CD4-positive, alpha-beta memory T cell (primary cell): ENCODE measurements around the gene SLC25A26. TPM values are rescaled to one million over a fixed set of nuclear protein-coding genes. Genes with fewer than 3 reads are reported as not detected.

Experiments
- CTCF ChIA-PET: fragments of 350-600 bp; sonication (Branson Sonifier 250); formaldehyde crosslinking; loops from one replicate; lab custom pipeline; 2021; ENCODE audit warnings: inconsistent platforms; ENCODE audit not compliant: partially characterized antibody; lab: Charles Lee
- POLR2A ChIA-PET: fragments of 350-600 bp; sonication (Branson Sonifier 250); formaldehyde crosslinking; loops from one replicate; lab custom pipeline; 2021; ENCODE audit not compliant: partially characterized antibody; lab: Charles Lee
- DNase-seq, 5 donors: peaks; one replicate each; pipeline versions ENCODE4 v3.0.0 to v3.0.0-alpha.2; 2020 to 2022; ENCODE audit warnings: mixed read lengths in 1 of 5
- H3K27ac ChIP-seq: one replicate; pipeline ENCODE4 v1.7.0; 2013; ENCODE audit warnings: low read depth, low read length
- H3K27me3 ChIP-seq: 2 replicates; pipeline ENCODE4 v1.7.0; 2013; ENCODE audit warnings: mild to moderate bottlenecking, low read length, moderate library complexity; ENCODE audit not compliant: insufficient read depth
- H3K36me3 ChIP-seq: 2 replicates; pipeline ENCODE4 v1.7.0; 2013; ENCODE audit warnings: mild to moderate bottlenecking, low read length, moderate library complexity; ENCODE audit not compliant: insufficient read depth
- H3K4me1 ChIP-seq: 2 replicates; pipeline ENCODE4 v1.7.0; 2013; ENCODE audit warnings: mild to moderate bottlenecking, low read length, moderate library complexity; ENCODE audit not compliant: insufficient read depth
- H3K4me3 ChIP-seq, 2 donors: one replicate each; pipeline ENCODE4 v1.7.0; 2013; ENCODE audit warnings: low read length in 2 of 2, mild to moderate bottlenecking in 1 of 2
- H3K9me3 ChIP-seq, 2 donors: one replicate each; pipeline ENCODE4 v1.7.0; 2013; ENCODE audit warnings: low read length in 2 of 2, control low read depth in 1 of 2; ENCODE audit not compliant: control insufficient read depth in 1 of 2
- H3K27ac Mint-ChIP-seq, 7 donors: one replicate each; pipeline ENCODE4 v1.8.0; 2020 to 2021; ENCODE audit warnings: mixed read lengths in 7 of 7, mild to moderate bottlenecking in 6 of 7, inconsistent platforms in 3 of 7, moderate library complexity in 3 of 7
- H3K27me3 Mint-ChIP-seq, 2 donors: one replicate each; pipeline ENCODE4 v1.8.0; 2020 to 2021; ENCODE audit warnings: mixed read lengths in 2 of 2
- H3K36me3 Mint-ChIP-seq, 2 donors: one replicate each; pipeline ENCODE4 v1.8.0; 2020 to 2021; ENCODE audit warnings: mixed read lengths in 2 of 2, inconsistent platforms in 1 of 2, mild to moderate bottlenecking in 1 of 2
- H3K4me1 Mint-ChIP-seq, 4 donors: one replicate each; pipeline ENCODE4 v1.8.0; 2020 to 2021; ENCODE audit warnings: mixed read lengths in 4 of 4, mild to moderate bottlenecking in 1 of 4
- H3K4me3 Mint-ChIP-seq, 8 donors: one replicate each; pipeline ENCODE4 v1.8.0; 2020 to 2021; ENCODE audit warnings: mixed read lengths in 8 of 8, mild to moderate bottlenecking in 7 of 8, moderate library complexity in 6 of 8, inconsistent platforms in 3 of 8
- H3K9me3 Mint-ChIP-seq, 8 donors: one replicate each; pipeline ENCODE4 v1.8.0; 2020 to 2021; ENCODE audit warnings: mixed read lengths in 8 of 8, mild to moderate bottlenecking in 5 of 8, inconsistent platforms in 3 of 8, moderate library complexity in 1 of 8
- intact Hi-C: fragments of 100-400 bp; cut with micrococcal nuclease; formaldehyde crosslinking; loops from one replicate; pipeline ENCODE4 v1.15.1; 2023
- polyA plus RNA-seq, 2 donors: library from polyadenylated mRNA; unstranded; fragments of 300-500 nt; fragmentation: Illumina TruSeq; gene quantifications; one replicate each; pipeline ENCODE4 v1.2.3, GENCODE V29; 2021
- total RNA-seq, 2 experiments: library from RNA; stranded (reverse); gene quantifications; one replicate each; pipeline ENCODE4 v1.2.3, GENCODE V29; 2021

Gene SLC25A26
- total and polyA plus RNA-seq, 4 experiments from 2014 or later, result 18.9 to 58.1 (median 29.1) TPM

DNA sequence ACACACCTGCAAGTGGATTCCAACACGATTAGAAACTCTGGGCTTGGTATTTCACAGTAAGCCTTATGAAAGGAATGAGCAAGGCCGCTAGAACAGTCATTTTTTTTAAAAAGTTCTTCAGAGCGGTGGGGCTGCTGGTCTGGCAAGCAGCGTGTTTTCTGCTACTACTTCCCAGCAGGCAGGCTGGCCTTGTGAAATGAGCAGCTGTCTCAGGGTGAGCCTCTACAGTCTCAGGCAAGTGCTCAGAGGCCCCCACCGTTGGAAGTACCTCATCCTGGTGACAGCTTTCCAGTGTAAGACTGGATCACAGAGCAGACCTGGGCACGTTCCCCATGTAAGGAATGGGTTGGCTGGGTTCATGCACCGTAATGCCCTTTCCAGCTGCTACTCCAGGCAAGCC lies 160.8 kb downstream of the SLC25A26 start:
- peaks cover 87 to 89% of the 10 kb centered on the region in 2 donors for H3K36me3 Mint-ChIP-seq
- H3K4me3 ChIP-seq, result no peak overlapping the region
- intact Hi-C loops, result no loop called here
- H3K27ac ChIP-seq, result no peak overlapping the region
- H3K9me3 Mint-ChIP-seq, result no peaks in the 10 kb centered on the region
- H3K4me3 Mint-ChIP-seq, result no peak overlapping the region
- peak overlapping the region in 2 of 7 donors; percentile 7 to 38 for H3K27ac Mint-ChIP-seq
- no peaks in the 10 kb centered on the region for H3K27me3 Mint-ChIP-seq
- DNase-seq, result no peak
- CTCF ChIA-PET, result interaction anchor here (1.1 to 2.5 kb wide), 3 partner anchors 12 to 128 kb away, joined by 4 to 5 read pairs (median 4); no protein-coding TSS in a partner anchor
- H3K36me3 ChIP-seq, result peaks cover 84% of the 10 kb centered on the region
- H3K9me3 ChIP-seq, result no peaks in the 10 kb centered on the region
- H3K27me3 ChIP-seq, result no peaks in the 10 kb centered on the region
- POLR2A ChIA-PET, result interaction anchor here (5.4 kb wide), 1 partner anchor 12 kb away, joined by 21 read pairs; no protein-coding TSS in a partner anchor
- H3K4me1 Mint-ChIP-seq, result peaks cover 15 to 34% (median 22%) of the 10 kb centered on the region in 4 donors
- peaks cover 24% of the 10 kb centered on the region for H3K4me1 ChIP-seq

DNA sequence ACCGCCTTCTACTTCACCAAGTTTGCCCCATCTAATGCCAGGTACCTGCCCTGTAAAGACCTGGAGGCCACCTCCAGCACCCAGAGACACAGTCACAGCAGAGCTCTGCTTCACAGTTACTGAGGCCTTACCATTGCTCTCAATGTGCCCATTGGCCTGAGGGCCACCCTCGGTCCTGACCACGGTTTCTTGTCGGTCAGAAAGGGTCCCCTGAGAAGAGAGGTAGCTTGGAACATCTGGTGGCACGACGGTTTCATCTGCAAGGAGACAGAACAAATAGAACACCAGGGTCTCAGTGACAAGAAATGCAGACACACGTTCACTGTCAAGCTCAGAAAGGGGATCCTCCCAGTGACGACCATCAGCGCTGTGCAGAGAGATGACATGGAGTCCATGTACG lies 161.3 kb downstream of the SLC25A26 start:
- H3K27me3 ChIP-seq, result no peaks in the 10 kb centered on the region
- DNase-seq, result no peak
- intact Hi-C loops, result no loop called here
- Mint-ChIP-seq H3K4me1 (peaks cover 13 to 34% (median 20%) of the 10 kb centered on the region in 4 donors), H3K9me3 (no peaks in the 10 kb centered on the region), H3K27ac (peak overlapping the region in 4 of 7 donors; percentile 7 to 52 (median 37)), H3K4me3 (no peak overlapping the region), H3K36me3 (peaks cover 87 to 89% of the 10 kb centered on the region in 2 donors), H3K27me3 (no peaks in the 10 kb centered on the region)
- H3K27ac ChIP-seq, result no peak overlapping the region
- H3K36me3 ChIP-seq, result peaks cover 81% of the 10 kb centered on the region
- ChIA-PET POLR2A (interaction anchor here (5.4 kb wide), 1 partner anchor 11 kb away, joined by 21 read pairs; no protein-coding TSS in a partner anchor), CTCF (interaction anchor here (1.1 to 2.5 kb wide), 3 partner anchors 10 to 128 kb away, joined by 4 to 5 read pairs (median 4); no protein-coding TSS in a partner anchor)
- H3K4me1 ChIP-seq, result peaks cover 23% of the 10 kb centered on the region
- H3K4me3 ChIP-seq, result no peak overlapping the region
- H3K9me3 ChIP-seq, result no peaks in the 10 kb centered on the region

- Histone ChIP-seq H3K4me3 (no peak overlapping the region), H3K36me3 (peaks cover 75% of the 10 kb centered on the region), H3K27me3 (no peaks in the 10 kb centered on the region), H3K4me1 (peaks cover 15% of the 10 kb centered on the region), H3K9me3 (no peaks in the 10 kb centered on the region), H3K27ac (no peak overlapping the region)
- Mint-ChIP-seq H3K4me1 (peaks cover 11 to 29% (median 16%) of the 10 kb centered on the region in 4 donors), H3K9me3 (no peaks in the 10 kb centered on the region), H3K27ac (peak overlapping the region in 1 of 7 donors; percentile 71), H3K4me3 (no peak overlapping the region), H3K36me3 (peaks cover 85 to 86% of the 10 kb centered on the region in 2 donors), H3K27me3 (no peaks in the 10 kb centered on the region)
- ChIA-PET POLR2A (interaction anchor here (5.4 kb wide), 1 partner anchor 11 kb away, joined by 21 read pairs; no protein-coding TSS in a partner anchor), CTCF (interaction anchor here (1.0 to 2.3 kb wide), 3 partner anchors 10 to 440 kb away, joined by 3 to 10 read pairs (median 4); no protein-coding TSS in a partner anchor)
- no peak for DNase-seq
- intact Hi-C loops, result no loop called here
Measured at GRCh38 chr3:66383023-66383422, 162.2 kb downstream of the SLC25A26 start.

- peaks cover 85 to 88% of the 10 kb centered on the region in 2 donors for H3K36me3 Mint-ChIP-seq
- no peaks in the 10 kb centered on the region for H3K9me3 ChIP-seq
- no peak overlapping the region for H3K27ac ChIP-seq
- no peaks in the 10 kb centered on the region for H3K27me3 ChIP-seq
- intact Hi-C loops, result no loop called here
- H3K27me3 Mint-ChIP-seq, result no peaks in the 10 kb centered on the region
- H3K36me3 ChIP-seq, result peaks cover 71% of the 10 kb centered on the region
- no peaks in the 10 kb centered on the region for H3K9me3 Mint-ChIP-seq
- POLR2A ChIA-PET, result interaction anchor here (5.4 kb wide), 1 partner anchor 9 kb away, joined by 21 read pairs; no protein-coding TSS in a partner anchor
- no peak overlapping the region for H3K4me3 ChIP-seq
- peak overlapping the region; percentile 6 to 86 (median 68) for H3K27ac Mint-ChIP-seq
- H3K4me3 Mint-ChIP-seq, result no peak overlapping the region
- H3K4me1 ChIP-seq, result peaks cover 11% of the 10 kb centered on the region
- no peak for DNase-seq
- CTCF ChIA-PET, result interaction anchor here (0.6 to 2.3 kb wide), 6 partner anchors 8 to 439 kb away, joined by 3 to 10 read pairs (median 4); no protein-coding TSS in a partner anchor
- peaks cover 8 to 34% (median 19%) of the 10 kb centered on the region in 4 donors for H3K4me1 Mint-ChIP-seq
Measured at GRCh38 chr3:66383998-66384745, 163.4 kb downstream of the SLC25A26 start.

GRCh38 chr3:66385066-66385465 lies 164.3 kb downstream of the SLC25A26 start:
- Histone ChIP-seq H3K9me3 (no peaks in the 10 kb centered on the region), H3K36me3 (peaks cover 63% of the 10 kb centered on the region), H3K4me3 (no peak overlapping the region), H3K4me1 (peaks cover 20% of the 10 kb centered on the region), H3K27ac (no peak overlapping the region), H3K27me3 (no peaks in the 10 kb centered on the region)
- ChIA-PET POLR2A (interaction anchor here (5.4 kb wide), 1 partner anchor 9 kb away, joined by 21 read pairs; no protein-coding TSS in a partner anchor), CTCF (interaction anchor here (0.6 to 2.3 kb wide), 5 partner anchors 8 to 431 kb away, joined by 3 to 10 read pairs (median 4); no protein-coding TSS in a partner anchor)
- no peak for DNase-seq
- intact Hi-C loops, result no loop called here
- H3K9me3 Mint-ChIP-seq, result no peaks in the 10 kb centered on the region
- no peaks in the 10 kb centered on the region for H3K27me3 Mint-ChIP-seq
- no peak overlapping the region for H3K4me3 Mint-ChIP-seq
- peak overlapping the region in 4 of 7 donors; percentile 35 to 65 (median 48) for H3K27ac Mint-ChIP-seq
- H3K4me1 Mint-ChIP-seq, result peaks cover 16 to 43% (median 24%) of the 10 kb centered on the region in 4 donors
- H3K36me3 Mint-ChIP-seq, result peaks cover 81 to 87% of the 10 kb centered on the region in 2 donors

DNA sequence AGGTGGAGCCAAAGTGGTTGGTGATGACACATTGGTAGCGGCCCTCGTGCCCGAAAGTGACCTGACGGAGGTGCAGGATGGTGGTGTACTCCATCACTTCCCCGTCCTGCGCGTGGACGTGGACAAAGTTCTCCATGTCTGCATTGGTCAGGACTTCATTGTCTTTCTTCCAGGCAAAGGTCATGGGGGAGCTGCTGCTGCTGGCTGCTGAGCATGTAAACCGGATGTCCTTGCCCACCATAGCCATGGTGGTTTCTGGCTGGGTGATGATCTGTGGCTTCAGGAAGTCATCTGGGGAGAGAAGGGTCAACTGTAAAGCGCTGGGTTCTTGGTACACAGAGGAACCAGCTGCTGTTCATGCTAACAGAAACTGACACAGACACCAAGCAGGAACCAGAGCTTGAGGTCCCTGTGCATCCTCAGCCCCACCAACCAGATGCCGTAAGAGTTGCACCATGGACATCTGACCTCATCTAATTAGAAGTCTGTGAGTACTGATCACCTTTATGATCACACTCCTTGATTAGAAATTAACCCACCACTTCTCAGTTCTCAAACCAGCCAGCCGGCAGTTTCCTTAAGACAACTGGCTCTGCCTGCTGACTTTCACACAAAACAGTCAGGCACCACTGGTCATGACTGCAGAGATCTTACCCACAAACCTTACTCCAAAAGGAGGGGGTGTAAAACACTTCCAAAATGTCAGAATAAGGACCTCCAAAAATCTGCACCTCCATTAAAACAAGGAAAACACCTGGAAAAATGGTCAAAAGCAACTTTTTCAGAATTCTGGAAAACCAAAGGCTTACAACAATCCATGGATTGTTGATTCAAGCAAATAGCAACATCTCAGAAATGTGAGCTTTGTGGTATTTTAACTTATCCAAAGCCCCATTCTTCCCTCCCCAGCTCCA lies 165.5 kb downstream of the SLC25A26 start:
- Mint-ChIP-seq H3K4me1 (peaks cover 26 to 55% (median 34%) of the 10 kb centered on the region in 4 donors), H3K36me3 (peaks cover 75 to 79% of the 10 kb centered on the region in 2 donors)
- H3K36me3 ChIP-seq, result peaks cover 51% of the 10 kb centered on the region

More for the DNA sequence above, 165.5 kb downstream of the SLC25A26 start:
- no peaks in the 10 kb centered on the region for H3K27me3 Mint-ChIP-seq
- Histone ChIP-seq H3K9me3 (no peaks in the 10 kb centered on the region), H3K4me3 (no peak overlapping the region), H3K27me3 (no peaks in the 10 kb centered on the region), H3K27ac (no peak overlapping the region), H3K4me1 (peaks cover 32% of the 10 kb centered on the region)
- H3K9me3 Mint-ChIP-seq, result no peaks in the 10 kb centered on the region
- ChIA-PET CTCF (interaction anchor here (2.6 kb wide), 1 partner anchor 8 kb away, joined by 29 read pairs; no protein-coding TSS in a partner anchor), POLR2A (interaction anchor here (1.6 to 5.4 kb wide), 2 partner anchors 7 to 114 kb away, joined by 6 to 21 read pairs; partner anchors contain the start of gene LRIG1)
- intact Hi-C loops, result no loop called here
- DNase-seq, result no peak
- no peak overlapping the region for H3K4me3 Mint-ChIP-seq
- peak overlapping the region; percentile 46 to 78 (median 68) for H3K27ac Mint-ChIP-seq
